HUES64 (cell line): Measurements from ENCODE around the gene FDXACB1.

ENCODE experiments used
- H3K27ac ChIP-seq: 2 replicates; pipeline ENCODE4 v1.7.0; 2013; ENCODE audit warnings: low read depth, low read length, inconsistent platforms
- H3K27me3 ChIP-seq: 2 replicates; pipeline ENCODE4 v1.6.1; 2013; ENCODE audit warnings: mild to moderate bottlenecking, low read length; ENCODE audit not compliant: insufficient read depth
- H3K36me3 ChIP-seq: 2 replicates; pipeline ENCODE4 v1.6.1; 2013; ENCODE audit warnings: mild to moderate bottlenecking, low read length; ENCODE audit not compliant: insufficient read depth
- H3K4me1 ChIP-seq: 2 replicates; pipeline ENCODE4 v1.6.1; 2013; ENCODE audit warnings: mild to moderate bottlenecking, low read length, moderate library complexity; ENCODE audit not compliant: insufficient read depth
- H3K4me3 ChIP-seq: 2 replicates; pipeline ENCODE4 v1.5.1; 2013; ENCODE audit warnings: mild to moderate bottlenecking, low read length, moderate library complexity
- H3K9ac ChIP-seq: 2 replicates; pipeline ENCODE4 v1.6.1; 2013; ENCODE audit warnings: mild to moderate bottlenecking, low read depth, low read length
- H3K9me3 ChIP-seq: 2 replicates; pipeline ENCODE4 v1.6.1; 2013; ENCODE audit warnings: low read depth, low read length; ENCODE audit not compliant: insufficient read depth
- WGBS: fragments of 150-250, 120-280 bp; methylation state at CpG from one replicate; pipeline ENCODE4 v1.1.7; 2013; ENCODE audit warnings: missing lambda C conversion rate; 5-methylcytosine and 5-hydroxymethylcytosine counted together

The FDXACB1 gene

DNA sequence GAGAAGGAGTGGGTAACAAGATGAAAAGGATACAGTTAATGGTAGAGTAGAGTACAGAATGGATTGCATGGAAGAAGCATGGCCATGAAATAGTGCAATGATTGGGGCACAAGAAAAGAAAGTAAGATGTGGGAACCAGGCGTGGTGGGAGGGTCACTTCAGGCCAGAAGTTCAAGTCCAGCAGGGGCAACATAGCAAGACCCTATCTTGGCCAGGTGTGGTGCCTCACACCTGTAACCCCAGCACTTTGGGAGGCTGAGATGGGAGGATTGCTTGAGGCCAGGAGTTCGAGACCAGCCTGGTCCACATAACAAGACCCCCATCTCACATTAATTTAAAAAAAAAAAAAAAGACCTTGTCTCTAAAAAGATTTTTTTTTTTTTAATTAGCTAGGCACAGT lies 38.3 kb upstream of the FDXACB1 start:
- H3K9me3 ChIP-seq = no peaks in the 10 kb centered on the region
- H3K27me3 ChIP-seq = no peaks in the 10 kb centered on the region
- WGBS = 90% methylated on average over 1 of the region's 2 CpGs
- peaks cover 9% of the 10 kb centered on the region for H3K4me1 ChIP-seq
- no peak overlapping the region for H3K9ac ChIP-seq
- H3K36me3 ChIP-seq = no peaks in the 10 kb centered on the region
- no peak overlapping the region for H3K27ac ChIP-seq
- H3K4me3 ChIP-seq = no peak overlapping the region

DNA sequence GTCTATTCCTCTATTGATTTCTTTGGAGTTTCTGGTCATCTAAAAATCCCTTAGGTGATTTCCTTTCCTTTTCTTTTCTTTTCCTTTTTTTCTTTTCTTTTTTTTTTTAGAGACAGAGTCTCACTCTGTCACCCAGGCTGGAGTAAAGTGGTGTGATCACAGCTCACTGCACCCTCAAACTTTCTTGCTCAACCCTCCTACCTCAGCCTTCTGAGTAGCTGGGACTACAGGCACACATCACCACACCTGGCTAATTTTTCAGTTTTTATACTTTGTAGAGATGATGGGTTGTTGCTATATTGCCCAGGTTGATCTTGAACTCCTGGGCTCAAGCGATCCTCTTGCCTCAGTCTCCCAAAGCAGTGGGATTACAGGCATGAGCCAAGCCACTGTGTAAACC lies 37.8 kb upstream of the FDXACB1 start:
- WGBS = 100% methylated on average over 1 of the region's 1 CpG
- Histone ChIP-seq H3K27me3 (no peaks in the 10 kb centered on the region), H3K4me1 (peaks cover 14% of the 10 kb centered on the region), H3K4me3 (no peak overlapping the region), H3K9me3 (no peaks in the 10 kb centered on the region), H3K27ac (no peak overlapping the region), H3K9ac (no peak overlapping the region), H3K36me3 (no peaks in the 10 kb centered on the region)

DNA sequence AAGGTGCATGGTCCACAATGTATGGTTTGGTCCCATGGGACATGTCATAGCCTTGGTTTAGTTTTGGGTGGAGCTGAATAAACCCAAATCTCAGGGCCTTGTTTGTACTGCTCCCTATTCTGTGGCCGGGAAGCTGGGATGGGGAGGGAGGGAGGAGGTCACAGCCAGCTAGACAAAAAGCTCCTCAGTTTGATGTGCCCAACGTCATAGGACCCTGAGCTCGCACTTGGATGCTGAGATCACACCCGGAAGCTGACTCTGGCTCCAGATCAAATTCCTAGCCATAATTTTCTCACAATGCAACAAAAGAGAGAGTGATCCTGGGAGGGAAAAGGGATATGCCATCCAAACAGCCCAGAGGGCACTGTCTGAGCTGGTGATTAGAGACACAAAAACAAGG lies 35.0 kb upstream of the FDXACB1 start:
- Histone ChIP-seq H3K36me3 (no peaks in the 10 kb centered on the region), H3K4me1 (peaks cover 20% of the 10 kb centered on the region), H3K27me3 (no peaks in the 10 kb centered on the region), H3K4me3 (no peak overlapping the region), H3K27ac (no peak overlapping the region), H3K9me3 (no peaks in the 10 kb centered on the region), H3K9ac (no peak overlapping the region)
- 86% methylated on average over 4 of the region's 4 CpGs for WGBS

DNA sequence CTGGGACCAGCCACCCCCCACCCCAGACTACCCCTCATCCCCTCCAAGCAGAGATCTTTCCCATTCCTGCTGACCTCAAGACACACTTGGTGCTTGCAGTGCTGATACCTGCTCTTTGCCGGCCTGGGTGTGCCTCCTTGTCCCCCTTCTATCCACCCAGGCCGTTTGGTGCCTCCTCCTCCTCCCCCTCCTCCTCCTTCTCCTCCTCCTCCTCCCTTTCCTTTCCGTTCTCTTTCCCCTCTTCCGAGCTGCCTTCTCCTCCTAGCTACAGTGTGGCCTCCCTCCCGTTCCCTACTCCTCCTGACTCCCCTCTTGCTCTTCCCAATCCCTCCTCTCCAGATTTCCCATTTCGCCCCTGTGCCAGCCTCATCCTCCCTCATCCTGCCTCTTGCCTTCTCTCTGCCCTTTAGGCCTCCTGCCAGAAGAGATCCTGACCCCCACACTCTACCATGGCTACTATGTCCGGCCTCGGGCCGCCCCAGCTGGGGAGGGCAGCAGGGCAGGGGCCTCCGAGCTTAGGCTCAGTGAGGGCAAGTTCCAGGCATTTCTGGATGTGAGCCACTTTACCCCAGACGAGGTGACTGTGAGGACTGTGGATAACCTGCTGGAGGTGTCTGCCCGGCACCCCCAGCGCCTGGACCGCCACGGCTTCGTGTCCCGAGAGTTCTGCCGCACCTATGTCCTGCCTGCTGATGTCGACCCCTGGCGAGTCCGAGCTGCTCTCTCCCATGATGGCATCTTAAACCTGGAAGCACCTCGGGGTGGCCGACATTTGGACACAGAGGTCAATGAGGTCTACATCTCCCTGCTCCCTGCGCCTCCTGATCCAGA lies 34.3 kb upstream of the FDXACB1 start:
- 85% methylated on average over 24 of the region's 24 CpGs for WGBS
- peaks cover 16% of the 10 kb centered on the region for H3K4me1 ChIP-seq
- H3K36me3 ChIP-seq = no peaks in the 10 kb centered on the region
- no peak overlapping the region for H3K27ac ChIP-seq
- H3K9ac ChIP-seq = no peak overlapping the region
- H3K27me3 ChIP-seq = no peaks in the 10 kb centered on the region
- no peaks in the 10 kb centered on the region for H3K9me3 ChIP-seq
- no peak overlapping the region for H3K4me3 ChIP-seq

DNA sequence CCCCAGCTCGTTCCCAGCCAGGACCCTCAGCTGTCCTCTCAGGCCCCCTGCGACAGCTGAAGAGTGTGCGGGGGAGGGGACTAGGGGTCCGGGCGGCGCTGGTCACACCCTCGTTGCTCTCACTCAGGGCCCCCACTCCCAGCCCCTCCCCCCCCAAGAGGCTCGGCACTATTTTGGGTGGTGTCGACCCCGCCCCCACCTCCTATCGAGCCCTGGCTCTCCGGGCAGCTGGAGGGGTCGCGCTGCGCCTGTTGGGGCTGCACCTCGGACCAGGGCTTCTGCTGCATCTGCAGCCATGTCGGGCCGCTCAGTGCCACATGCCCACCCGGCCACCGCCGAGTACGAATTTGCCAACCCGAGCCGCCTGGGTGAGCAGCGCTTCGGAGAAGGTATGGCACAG lies 33.6 kb upstream of the FDXACB1 start, which contains the start of gene HSPB2:
Gene HSPB2, plus strand, starts transcription at position 200 of the 400 bp plus-strand sequence. Its CDS starts 96 bp downstream, at position 296.
- H3K27ac ChIP-seq = no peak within 1 kb of the TSS
- 78% methylated on average over 23 of the region's 26 CpGs for WGBS

DNA sequence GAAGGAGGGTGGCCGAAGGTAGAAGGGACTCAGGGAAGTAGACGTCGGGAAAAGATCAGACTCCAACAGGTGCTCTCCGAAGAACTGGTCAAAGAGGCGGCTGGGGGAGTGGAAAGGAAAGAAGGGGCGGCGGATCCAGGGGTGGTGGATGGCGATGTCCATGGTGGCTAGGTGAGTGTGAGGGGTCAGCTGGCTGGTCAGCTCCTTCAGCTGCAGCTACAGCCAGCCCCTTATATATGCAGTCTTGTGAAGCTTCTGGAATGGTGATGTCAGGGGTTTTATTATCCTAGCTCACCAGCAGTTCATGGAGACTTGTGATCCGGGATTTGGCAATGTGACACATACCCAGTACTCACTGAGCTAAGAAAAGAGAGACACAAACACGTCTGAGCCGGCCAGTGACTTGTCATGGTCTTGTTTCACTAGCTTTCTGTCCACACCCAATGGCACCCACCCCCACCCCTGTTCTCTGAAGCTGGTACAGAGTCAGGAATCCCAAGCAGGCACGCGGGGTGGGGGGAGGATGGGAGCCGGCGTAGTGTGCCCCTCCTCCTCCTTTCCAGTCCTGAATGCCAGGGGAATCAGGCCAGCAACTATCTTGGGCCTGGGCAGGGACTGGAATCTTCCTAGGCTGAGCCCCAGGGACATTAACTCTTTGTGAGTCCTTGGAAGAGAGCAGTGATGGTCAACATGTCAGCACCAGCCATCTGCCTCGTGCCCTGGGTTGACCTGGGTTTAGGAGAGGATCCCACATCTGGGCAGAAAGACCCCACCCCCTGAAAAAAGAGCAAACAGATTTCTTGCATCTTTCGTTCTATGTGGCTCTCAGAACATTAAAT lies 32.8 kb upstream of the FDXACB1 start, which contains the start of gene CRYAB:
Gene CRYAB, minus strand, starts transcription at position 208 of the 839 bp plus-strand sequence. Its CDS starts 46 bp downstream, at position 162.
- H3K4me1 ChIP-seq = peaks cover 12% of the 10 kb centered on the region
- H3K9me3 ChIP-seq = no peaks in the 10 kb centered on the region
- peak within 1 kb of the TSS; percentile 17; the same call in 1 of the 2 replicates for H3K9ac ChIP-seq
- no peak within 1 kb of the TSS; the same call in 1 of the 2 replicates for H3K4me3 ChIP-seq
- H3K27me3 ChIP-seq = no peaks in the 10 kb centered on the region
- 69% methylated on average over 17 of the region's 17 CpGs for WGBS
- H3K27ac ChIP-seq = no peak within 1 kb of the TSS
- H3K36me3 ChIP-seq = no peaks in the 10 kb centered on the region

More for the DNA sequence above, 33.6 kb upstream of the FDXACB1 start, which contains the start of gene HSPB2:
- H3K4me3 ChIP-seq = no peak within 1 kb of the TSS; the same call in 1 of the 2 replicates
- H3K9ac ChIP-seq = peak within 1 kb of the TSS; percentile 17; the same call in 1 of the 2 replicates
- H3K9me3 ChIP-seq = no peaks in the 10 kb centered on the region
- no peaks in the 10 kb centered on the region for H3K36me3 ChIP-seq
- H3K4me1 ChIP-seq = peaks cover 12% of the 10 kb centered on the region
- H3K27me3 ChIP-seq = no peaks in the 10 kb centered on the region

DNA sequence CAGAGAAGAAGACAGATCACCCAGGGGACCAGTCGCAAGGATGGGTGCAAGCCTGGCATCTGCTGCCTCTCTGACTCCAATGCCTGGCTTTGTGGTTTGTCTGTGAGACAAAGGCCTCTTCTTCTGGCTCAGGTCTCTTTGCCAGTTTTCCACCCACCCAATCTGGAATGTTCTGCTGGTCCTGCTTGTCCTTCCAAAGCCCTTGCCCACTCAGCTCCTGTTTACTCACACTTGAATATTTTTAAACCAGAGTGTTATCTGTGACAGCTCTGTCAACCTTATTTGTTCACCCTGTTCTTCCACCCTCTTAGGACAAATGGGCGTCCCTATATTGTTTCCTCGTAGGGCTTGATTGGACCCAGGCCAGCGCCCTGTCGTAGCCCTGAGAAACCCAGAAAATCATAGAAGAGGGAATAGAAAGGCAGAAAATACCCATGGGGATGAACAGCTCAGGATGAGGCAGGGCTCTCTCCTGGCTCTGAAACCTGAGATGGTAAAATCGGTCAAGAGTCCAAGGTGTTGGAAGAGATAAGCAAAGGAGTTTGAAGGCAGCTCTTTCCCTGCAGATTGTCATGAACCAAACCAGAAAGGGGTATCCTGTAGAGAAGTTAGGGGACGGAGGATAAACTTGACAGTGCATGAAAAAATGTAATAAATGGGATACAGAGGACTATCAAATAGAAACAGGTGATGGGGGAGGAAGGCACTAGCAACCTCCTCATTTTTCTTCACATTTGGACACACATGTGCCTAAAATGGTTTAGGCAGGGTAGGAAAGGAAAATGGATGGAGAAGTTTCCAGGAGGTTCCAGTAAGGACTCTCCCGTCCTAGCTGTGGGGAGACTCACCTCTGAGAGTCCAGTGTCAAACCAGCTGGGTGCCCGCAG lies 32.0 kb upstream of the FDXACB1 start:
- Histone ChIP-seq H3K36me3 (no peaks in the 10 kb centered on the region), H3K4me1 (peaks cover 12% of the 10 kb centered on the region), H3K27me3 (no peaks in the 10 kb centered on the region), H3K4me3 (no peak overlapping the region), H3K27ac (no peak overlapping the region), H3K9ac (no peak overlapping the region), H3K9me3 (no peaks in the 10 kb centered on the region)
- 93% methylated on average over 9 of the region's 9 CpGs for WGBS

DNA sequence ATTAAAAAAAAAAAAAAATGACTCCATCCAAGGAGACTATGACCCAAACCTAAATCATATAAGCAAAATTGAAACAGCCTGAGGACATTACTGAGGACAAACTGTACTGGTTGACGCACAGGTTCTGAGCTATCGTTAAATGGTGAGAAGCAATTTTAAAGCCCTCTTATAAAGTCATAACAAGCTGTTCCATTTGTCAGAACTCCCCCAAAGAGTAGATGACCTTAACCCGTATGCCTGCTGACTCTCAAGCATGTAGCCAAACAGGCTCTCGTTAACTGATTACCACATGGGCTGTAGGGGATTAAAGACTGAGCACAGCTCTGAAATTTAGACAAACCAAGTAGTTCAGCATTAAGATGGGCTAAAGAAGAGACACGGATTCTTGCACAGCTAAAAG lies 30.4 kb upstream of the FDXACB1 start:
- Histone ChIP-seq H3K4me1 (peaks cover 12% of the 10 kb centered on the region), H3K36me3 (no peaks in the 10 kb centered on the region), H3K4me3 (no peak overlapping the region), H3K27ac (no peak overlapping the region), H3K9ac (no peak overlapping the region), H3K27me3 (no peaks in the 10 kb centered on the region), H3K9me3 (no peaks in the 10 kb centered on the region)
- 90% methylated on average over 5 of the region's 5 CpGs for WGBS

DNA sequence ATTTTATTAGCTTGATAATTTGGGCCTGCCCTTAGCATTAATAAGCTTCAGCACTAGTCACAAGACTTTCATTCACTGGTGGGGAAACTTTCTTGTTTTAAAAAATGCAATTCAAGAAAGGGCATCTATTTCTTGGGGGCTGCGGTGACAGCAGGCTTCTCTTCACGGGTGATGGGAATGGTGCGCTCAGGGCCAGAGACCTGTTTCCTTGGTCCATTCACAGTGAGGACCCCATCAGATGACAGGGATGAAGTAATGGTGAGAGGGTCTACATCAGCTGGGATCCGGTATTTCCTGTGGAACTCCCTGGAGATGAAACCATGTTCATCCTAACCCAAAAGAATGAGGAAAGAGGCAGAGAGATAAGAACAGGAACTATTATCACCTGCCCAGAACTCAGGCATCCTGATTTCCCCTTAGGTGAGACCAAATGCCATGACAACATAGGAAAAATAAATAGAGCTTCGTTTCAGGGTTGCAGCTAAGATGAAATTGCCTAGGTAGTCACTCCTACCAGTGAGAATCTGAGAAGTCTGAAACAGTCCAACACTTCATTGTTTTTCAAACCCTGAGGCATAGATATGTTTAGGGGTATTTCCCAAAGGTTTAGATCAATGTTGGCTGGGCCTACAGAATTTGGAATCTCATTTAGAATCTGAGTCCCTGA lies 29.8 kb upstream of the FDXACB1 start:
- Histone ChIP-seq H3K4me3 (no peak overlapping the region), H3K4me1 (peaks cover 12% of the 10 kb centered on the region)
- 96% methylated on average over 5 of the region's 5 CpGs for WGBS

DNA sequence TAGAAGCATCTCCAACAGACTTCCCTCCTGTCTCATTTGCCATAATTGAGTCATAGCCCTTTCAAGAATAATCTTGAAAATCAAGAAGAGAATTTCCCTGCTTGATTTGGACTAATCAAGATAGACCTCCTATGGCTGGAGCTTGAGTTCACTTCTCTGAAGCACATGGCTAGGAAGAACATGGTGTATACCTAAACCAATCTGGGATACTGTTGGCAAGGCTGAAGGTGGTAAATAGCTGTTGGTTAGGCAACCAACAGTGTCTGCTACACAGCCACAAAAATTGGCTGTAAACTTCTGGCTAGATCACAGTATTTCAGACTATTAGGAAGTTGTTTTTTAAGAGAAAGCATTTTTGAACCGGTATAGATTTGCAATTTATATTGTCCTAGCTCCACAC lies 27.7 kb upstream of the FDXACB1 start:
- Histone ChIP-seq H3K9me3 (no peaks in the 10 kb centered on the region), H3K36me3 (no peaks in the 10 kb centered on the region), H3K4me3 (no peak overlapping the region), H3K27ac (no peak overlapping the region), H3K4me1 (peaks cover 5% of the 10 kb centered on the region), H3K27me3 (no peaks in the 10 kb centered on the region), H3K9ac (no peak overlapping the region)
- 80% methylated on average over 1 of the region's 1 CpG for WGBS

More for the DNA sequence above, 29.8 kb upstream of the FDXACB1 start:
- no peaks in the 10 kb centered on the region for H3K36me3 ChIP-seq
- no peak overlapping the region for H3K27ac ChIP-seq
- H3K27me3 ChIP-seq = no peaks in the 10 kb centered on the region
- H3K9me3 ChIP-seq = no peaks in the 10 kb centered on the region
- H3K9ac ChIP-seq = no peak overlapping the region
